ENCODE results near the gene ATP10A.
"Not testable (repeated sequence)": the region's sequence is repeated elsewhere in the genome, so short reads cannot be mapped to it uniquely, and the experiment has no call there.

ATP10A gene

GRCh38 chr15:25792128-25792527 lies 71.0 kb downstream of the ATP10A start:
- DNase-seq: no peak

GRCh38 chr15:25790000-25790660 lies 73.0 kb downstream of the ATP10A start:
- DNase-seq: no peak

DNA sequence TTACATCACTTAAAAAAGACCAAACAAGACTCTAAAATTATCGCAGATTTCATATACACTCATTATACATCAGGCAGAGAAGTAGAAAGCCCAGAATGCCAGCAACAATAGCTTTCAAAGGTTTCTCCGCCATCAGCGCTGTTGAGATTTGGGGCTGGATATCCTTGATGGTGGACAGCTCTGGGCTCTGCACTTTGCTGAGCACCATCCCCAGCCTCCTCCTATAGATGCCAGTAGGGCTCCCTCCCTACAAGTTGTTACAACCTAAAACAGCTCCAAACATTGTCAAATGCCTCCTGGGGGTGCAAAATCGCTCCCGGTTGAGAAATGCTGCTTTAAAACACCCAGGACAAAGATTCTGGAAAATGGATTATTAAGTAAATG lies 73.5 kb downstream of the ATP10A start:
- DNase-seq: no peak

- no peak for DNase-seq
These were observed 73.9 kb downstream of the ATP10A start for GRCh38 chr15:25789211-25789610.

DNA sequence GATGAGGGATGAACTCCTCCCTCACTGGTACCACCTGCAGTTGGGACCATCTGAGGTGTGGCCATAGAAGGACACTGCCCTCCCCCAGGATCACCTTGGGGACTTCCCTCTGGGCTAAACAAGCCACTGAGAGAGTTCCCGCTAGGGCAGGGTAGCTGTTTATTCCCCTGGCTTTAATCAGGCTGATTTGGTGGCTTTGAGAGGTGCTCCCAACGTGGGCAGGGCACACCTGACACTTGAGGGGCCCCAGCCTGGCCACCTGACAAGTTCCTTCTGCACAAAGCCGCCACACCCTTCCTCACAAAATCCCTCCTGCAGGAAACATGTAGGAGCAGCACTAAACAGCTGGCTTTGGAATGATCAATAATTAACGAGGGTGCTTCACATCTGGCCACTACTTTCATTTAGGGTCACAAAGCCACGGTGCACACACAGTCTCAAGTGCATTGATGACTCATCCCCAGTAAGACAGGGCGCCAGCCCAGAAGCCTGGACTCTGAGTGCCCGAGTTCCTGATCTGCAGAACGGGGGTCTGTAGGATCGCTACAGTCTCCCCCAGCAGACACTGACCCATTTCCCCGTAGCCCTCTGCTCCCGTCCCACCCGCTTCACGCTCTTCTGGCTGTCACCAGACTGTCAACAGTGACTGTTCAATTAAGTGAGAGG lies 75.1 kb downstream of the ATP10A start:
- DNase-seq: no peak

- no peak for DNase-seq
These were observed 75.7 kb downstream of the ATP10A start for GRCh38 chr15:25787381-25787780.

GRCh38 chr15:25786040-25786439 lies 77.1 kb downstream of the ATP10A start:
- DNase-seq: no peak

GRCh38 chr15:25785641-25786025 lies 77.5 kb downstream of the ATP10A start:
- no peak for DNase-seq

DNA sequence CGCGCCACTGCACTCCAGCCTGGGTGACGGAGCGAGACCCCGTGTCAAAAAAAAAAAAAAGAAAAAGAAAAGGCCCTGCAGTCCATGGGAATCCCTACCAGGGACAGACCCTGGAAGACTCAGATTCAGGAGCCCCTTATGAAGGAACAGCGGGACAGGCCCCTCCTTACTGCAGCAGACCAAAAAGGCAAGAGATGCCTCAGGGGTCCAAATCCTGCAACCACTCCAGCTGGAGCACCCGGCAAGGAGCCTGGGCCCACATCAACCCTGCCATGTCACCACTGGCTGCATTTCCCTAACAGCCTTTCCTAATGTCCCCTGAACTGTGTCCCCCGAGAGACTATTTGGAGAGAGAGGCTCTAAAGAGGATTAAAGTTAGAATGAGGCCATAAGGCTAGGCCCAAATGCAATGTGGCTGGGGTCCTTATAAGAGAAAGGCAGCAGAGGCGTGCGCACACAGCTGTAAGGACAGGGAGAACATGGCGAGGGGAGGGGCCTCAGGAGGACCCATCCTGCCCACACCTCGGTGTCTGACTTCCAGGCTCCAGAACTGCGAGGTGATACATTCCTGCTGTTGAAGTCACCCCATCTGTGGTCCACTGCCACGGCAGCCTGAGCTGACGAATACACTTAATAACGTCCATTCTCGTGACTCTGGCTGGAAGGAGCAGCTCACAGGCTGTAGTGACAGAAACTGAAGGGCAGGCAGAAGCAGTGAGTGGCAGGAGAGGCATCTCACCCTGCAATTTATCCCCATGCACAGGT lies 78.1 kb downstream of the ATP10A start:
- DNase-seq: no peak

DNA sequence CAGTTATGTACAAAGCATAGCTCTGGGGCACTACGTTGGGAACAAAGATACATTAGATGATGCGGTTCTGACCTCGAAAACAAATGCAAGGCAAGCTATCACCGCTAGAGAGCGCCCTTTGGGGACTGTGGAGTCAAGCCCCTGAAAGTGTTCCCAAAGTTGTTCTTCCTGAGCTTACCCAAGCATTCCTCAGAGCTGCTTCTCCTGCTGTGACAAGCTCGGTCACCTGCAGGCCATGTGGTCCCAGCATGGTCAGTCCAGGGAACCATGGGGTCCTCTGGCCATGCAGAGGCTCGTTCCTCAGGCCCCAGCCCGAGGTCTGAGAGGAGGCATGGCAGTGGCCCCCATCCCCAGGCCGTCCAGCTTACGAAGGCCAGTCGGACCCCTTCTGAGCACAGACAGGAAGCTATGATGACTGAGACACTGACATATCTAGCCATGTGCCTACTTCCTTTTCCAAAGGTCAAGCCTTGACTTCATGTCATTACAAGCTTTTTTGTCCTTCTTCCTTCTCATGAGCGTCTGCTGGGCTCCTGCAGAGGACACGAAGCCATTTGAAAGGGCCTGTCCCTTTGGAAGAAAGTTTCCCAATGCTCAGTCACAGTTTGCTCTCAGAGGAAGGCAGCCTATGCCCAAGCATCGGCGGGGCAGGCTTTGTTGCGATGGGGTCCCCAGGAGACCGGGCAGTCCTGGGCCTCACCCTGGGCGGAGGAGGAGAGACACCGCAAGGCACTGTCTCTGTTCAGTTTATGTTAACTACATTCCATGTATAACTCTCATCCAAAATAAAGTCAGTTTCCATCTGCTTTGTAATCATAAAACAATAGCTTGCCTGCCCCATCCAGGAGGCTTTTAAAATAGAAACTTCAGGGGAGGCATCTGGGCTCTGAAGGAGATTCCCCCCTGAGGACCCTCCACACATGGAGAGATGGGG lies 79.3 kb downstream of the ATP10A start:
- DNase-seq: no peak

DNA sequence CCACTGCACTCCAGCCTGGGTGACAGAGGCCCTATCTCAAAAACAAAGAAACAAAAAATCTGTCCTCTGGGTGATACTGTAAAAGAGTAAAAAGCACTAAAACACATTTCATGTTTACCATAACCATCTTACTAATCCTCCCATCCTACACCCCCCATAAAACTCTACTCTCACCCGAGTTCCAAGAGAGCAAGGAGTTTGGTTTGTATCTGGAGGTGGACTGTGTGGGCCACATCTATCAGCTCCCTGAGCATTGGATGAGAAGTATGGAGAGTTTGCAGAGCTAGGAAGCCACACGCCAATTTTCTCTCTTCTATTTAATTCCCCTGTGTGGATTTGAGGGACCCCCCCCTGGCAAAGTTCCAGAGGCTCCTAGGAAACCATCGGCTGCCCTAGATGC lies 80.0 kb downstream of the ATP10A start:
- DNase-seq: no peak

DNA sequence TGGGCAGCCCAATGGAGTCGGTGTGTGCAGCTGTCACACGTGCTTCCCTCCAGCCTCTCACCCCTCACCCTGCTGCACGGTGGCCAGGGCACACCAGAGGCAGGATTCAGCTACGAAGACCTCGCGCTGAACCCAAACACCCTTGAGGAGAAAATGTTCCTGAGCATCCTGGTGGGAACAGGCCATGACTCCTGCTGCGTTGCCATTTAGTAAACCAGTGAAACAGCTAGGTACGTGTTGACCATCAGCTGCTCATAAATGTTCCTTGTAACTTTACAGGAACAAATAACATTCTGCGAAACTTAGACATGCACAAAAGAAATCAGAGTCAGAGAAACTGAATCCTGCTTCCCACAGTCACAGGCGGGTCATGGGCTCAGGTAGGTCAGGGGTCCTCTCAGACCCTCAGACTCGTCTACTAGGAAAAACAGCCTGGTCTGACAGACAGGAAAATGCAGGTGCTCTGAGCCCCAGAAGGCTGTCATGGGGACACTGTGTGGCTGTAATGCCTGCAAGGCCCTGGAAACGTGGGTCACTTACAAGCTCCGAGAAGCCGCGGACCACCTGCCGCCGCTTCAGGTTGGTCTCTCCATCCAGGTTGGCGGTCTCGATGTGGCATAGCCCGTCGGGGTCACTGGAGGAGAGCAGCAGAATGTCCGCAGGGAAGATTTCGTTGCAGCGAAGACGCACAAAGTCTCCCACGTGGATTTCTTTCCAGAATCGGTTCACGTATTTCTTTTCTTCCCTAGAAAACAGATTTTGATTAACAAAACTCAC lies 82.5 kb downstream of the ATP10A start:
- DNase-seq: no peak

DNA sequence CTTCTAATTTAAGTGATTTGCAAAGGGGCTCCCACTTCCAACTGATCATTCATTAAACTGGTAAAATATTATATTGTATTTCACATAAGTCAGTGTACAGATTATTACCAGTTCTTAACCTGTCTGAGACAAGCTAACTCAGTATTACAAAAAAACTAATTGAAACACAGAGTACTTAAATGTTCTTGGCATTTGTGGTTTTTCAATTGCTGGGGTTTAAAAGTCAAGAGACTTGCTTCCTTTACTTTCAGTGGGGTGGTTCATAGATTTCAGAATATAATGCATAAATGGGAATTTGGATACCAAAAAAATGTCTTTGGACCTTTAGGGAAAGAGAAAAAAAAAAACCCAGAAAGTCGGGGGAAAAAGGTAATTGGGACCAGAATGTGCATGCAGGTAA lies 85.0 kb downstream of the ATP10A start:
- DNase-seq: no peak

- DNase-seq: no peak
These were observed 86.1 kb downstream of the ATP10A start for GRCh38 chr15:25777037-25777436.

DNA sequence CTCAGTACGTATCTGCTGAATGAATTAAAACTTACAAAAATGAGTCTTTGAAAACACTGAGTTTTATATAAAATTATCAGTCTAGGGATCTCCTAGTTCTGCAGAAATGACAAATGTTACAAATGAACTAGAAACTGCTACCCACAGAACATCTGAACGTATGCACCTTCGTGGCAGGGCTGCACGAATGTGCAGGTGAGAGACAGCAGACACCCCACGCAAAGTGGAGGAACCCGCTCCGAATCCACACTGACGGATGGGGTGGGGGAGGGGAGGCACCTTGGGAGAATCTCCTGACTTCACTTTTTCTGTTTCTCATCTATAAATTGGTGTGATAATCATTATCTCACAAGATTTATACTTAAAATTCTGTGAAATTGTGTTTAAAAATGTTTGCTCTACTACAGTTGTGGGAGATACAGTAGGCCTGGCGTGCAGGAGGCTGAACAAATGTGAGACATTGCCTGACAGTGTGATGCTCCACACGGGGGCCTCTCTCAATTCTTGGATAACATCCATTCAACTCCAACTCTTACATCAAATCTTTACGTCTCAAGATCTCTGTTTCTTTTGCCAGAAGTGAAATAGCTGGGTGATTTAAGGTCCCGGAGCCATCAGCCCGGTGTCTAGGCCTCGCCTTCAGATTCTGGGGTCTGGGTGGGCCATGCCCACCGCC lies 86.9 kb downstream of the ATP10A start:
- no peak for DNase-seq

DNA sequence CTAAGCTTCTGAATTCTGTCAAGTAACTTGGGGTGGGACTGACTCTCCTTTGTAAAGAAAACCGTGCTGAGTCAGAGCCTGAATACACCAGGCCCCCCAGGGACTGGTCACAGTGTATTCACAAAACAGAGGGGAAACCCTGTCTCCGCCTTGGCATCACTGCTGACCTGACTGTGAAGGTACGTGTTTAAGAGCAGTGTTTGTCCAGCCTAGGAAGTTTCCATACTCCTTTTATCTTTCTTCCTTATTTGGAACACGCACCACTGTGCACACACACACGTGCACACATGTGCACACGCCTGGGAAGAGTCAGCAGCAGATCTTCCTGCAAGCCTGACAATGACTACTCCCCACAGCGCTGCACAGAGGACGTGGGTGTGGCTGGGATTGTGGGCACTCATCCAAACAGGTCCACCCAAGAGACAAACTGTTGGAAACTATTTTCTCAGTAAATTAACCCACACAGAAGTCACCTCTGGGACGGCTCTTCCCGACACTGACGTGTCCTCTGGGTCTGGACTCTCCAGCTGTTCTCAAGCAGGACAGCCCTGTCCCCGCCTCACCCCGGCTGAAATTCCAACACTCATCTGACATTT lies 87.7 kb downstream of the ATP10A start:
- DNase-seq: no peak

DNA sequence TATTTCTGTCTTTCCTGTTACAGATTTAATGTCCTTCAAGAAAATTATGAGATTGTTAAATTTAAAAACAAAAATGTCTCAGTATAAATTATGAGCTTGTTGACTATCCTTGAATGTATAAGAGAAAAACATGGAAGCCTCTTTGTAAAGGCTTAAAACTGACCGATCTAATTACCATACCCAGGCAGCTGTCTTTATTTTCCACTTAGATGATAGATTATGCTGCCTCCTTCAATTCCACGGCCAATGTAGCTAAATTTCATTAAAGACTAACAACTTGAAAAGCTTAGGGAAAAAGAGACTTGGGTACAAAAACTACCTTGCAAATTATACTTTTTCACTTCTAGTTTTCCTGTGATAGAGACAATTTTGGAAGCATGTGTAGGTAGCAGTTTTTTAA lies 88.3 kb downstream of the ATP10A start:
- DNase-seq: no peak

DNA sequence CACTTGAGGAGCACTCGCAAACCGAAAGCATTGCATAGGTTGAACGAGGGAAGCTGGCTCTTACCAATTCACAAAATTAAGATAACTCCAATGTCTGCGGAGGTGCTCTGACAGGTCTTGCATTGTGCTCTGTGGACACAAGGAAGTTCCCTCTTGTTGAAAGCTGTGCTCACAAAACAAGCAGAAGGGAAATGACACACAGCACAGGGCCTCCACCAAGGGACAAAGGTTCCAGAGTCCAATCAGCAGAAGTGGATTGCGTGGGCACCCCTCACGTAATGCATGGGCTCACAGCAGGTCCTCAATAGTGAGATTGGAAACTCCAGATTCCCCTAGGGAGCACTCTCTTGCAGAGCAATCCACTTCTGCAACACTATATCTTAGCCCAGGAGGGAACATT lies 89.9 kb downstream of the ATP10A start:
- no peak for DNase-seq

DNA sequence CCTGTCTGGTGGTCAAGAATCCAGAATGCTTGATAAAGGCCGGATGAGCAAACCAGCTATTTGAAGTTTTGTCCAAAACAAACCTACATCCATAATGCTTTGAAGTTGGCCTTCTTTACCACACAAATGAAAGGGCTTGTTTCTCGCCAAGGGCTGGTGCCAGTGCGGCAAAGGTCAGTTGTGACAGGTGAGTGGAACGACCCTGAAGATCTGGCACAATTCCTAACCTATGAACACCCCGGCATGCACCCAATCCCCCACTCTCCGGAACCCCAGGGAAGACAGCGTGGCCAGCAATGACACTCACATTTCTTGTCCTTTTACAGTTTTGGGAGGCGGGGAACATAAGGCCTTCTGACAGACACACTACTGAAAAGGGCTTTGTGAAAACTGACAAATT lies 90.6 kb downstream of the ATP10A start:
- no peak for DNase-seq

DNA sequence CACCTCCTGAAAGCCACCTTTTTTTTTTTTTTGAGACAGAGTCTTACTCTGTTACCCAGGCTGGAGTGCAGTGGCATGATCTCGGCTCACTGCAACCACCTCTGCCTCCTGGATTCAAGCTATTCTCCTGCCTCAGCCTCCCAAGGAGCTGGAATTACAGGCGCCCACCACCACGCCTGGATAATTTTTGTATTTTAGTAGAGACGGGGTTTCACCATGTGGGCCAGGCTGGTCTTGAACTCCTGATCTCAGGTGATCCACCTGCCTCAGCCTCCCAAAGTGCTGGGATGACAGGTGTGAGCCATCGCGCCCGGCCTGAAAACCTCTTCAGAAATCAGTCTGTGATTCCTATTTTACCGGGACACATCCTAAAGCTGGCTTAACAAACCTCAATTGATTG lies 91.4 kb downstream of the ATP10A start:
- DNase-seq: not testable (repeated sequence)

DNA sequence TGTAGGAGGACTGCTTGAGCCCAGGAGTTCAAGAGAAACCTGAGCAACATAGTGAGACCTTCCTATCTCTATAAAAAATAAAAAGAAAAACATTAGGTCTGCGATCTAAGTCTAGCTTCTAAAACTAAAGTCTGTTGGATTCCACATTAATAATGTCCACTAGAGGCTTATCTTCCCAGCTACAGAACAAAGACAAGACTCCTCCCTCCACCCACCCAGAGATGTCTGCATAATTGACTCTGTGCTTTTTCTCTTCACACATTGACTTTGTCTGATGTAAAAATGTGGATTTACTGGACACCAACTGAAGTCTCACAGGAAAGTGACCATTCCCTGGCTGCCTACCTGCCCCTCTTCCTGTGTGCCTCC lies 91.8 kb downstream of the ATP10A start:
- no peak for DNase-seq
